Posterior vena cava (tissue), 2 donors: Measurements from ENCODE around the gene IGSF6. TPM values are rescaled to one million over a fixed set of nuclear protein-coding genes. Genes with fewer than 3 reads are reported as not detected.
"Not testable (repeated sequence)": the region's sequence is repeated elsewhere in the genome, so short reads cannot be mapped to it uniquely, and the experiment has no call there.

ENCODE experiments used
- DNase-seq: peaks from one replicate; pipeline ENCODE4 v3.0.0-alpha.2; 2020; ENCODE audit warnings: low spot score
- intact Hi-C, 2 donors: fragments of 100-400 bp; cut with DNase I; formaldehyde crosslinking; loops; one replicate each; pipeline versions ENCODE4 v1.14.1 to v1.14.2; 2022 to 2023
- long read RNA-seq, 2 donors: library from polyadenylated mRNA; unstranded; transcript quantifications; one replicate each; pipeline ENCODE4 v2.0.0, GENCODE V29; 2020 to 2021
- total RNA-seq, 2 donors: library from RNA; stranded (reverse); fragmentation: NEBNext Ultra II Directional; extraction: Animal tissue kit (Norgen Biotek cat#: 25700); gene quantifications; one replicate each; pipeline ENCODE4 v1.2.1, GENCODE V29; 2021
- donor health status: DM: yes; HTN: yes; CAD: no.
- donor health status: DM: yes; HTN: yes; CAD: no.

The IGSF6 gene
- total RNA-seq, result 1 to 10 TPM; 4.3 to 8.4 TPM
- long read RNA-seq, donor 1, partial matches to known transcripts, result 0 of 1 reads
- long read RNA-seq, donor 1, other reads (novel, unspliced or antisense), result 1 of 1 reads
- long read RNA-seq, donor 2, partial matches to known transcripts, result 1 of 2 reads
- long read RNA-seq, donor 2, other reads (novel, unspliced or antisense), result 1 of 2 reads

- DNase-seq, result no peak
- intact Hi-C loops, result no loop called here
Measured at GRCh38 chr16:21652453-21652852, at the start of gene IGSF6. Gene IGSF6 (minus strand): TSS chr16:21652608. CDS start chr16:21652598, 10 bp downstream.

- DNase-seq, result no peak
- intact Hi-C loops, result no loop called here
Measured at GRCh38 chr16:21701271-21701670, 48.9 kb upstream of the IGSF6 start.

- DNase-seq, result no peak
- intact Hi-C loops, result no loop called here
Measured at GRCh38 chr16:21698169-21699032, 46.0 kb upstream of the IGSF6 start.

- no peak for DNase-seq
- intact Hi-C loops, result no loop called here
Measured at GRCh38 chr16:21697032-21697431, 44.6 kb upstream of the IGSF6 start.

- DNase-seq, result no peak
- intact Hi-C loops, result no loop called here
Measured at GRCh38 chr16:21694609-21695008, 42.2 kb upstream of the IGSF6 start.

GRCh38 chr16:21690967-21691366, 38.6 kb upstream of the IGSF6 start:
- DNase-seq, intact Hi-C loops: not testable (repeated sequence)

GRCh38 chr16:21689107-21689506, 36.7 kb upstream of the IGSF6 start:
- DNase-seq, result no peak
- intact Hi-C loops, result no loop called here

GRCh38 chr16:21685034-21685455, 32.6 kb upstream of the IGSF6 start:
- intact Hi-C loops, result no loop called here
- no peak for DNase-seq

GRCh38 chr16:21684199-21684598, 31.8 kb upstream of the IGSF6 start:
- DNase-seq, result no peak
- intact Hi-C loops, result loop anchor here in 1 of 2 donors (5.0 kb wide), 1 partner anchor 1758 kb away; no protein-coding TSS in a partner anchor

GRCh38 chr16:21683184-21683583, 30.8 kb upstream of the IGSF6 start:
- DNase-seq, result no peak
- intact Hi-C loops, result loop anchor here in 1 of 2 donors (5.0 kb wide), 1 partner anchor 1759 kb away; no protein-coding TSS in a partner anchor

GRCh38 chr16:21680714-21681113, 28.3 kb upstream of the IGSF6 start:
- intact Hi-C loops, result loop anchor here in 1 of 2 donors (5.0 kb wide), 1 partner anchor 1762 kb away; no protein-coding TSS in a partner anchor

GRCh38 chr16:21674456-21674855, 22.0 kb upstream of the IGSF6 start:
- DNase-seq, intact Hi-C loops: not testable (repeated sequence)

More at GRCh38 chr16:21680714-21681113, 28.3 kb upstream of the IGSF6 start:
- DNase-seq, result not testable (repeated sequence)

- intact Hi-C loops, result no loop called here
- no peak for DNase-seq
Measured at GRCh38 chr16:21673469-21673868, 21.1 kb upstream of the IGSF6 start.

GRCh38 chr16:21667575-21667974, 15.2 kb upstream of the IGSF6 start:
- intact Hi-C loops, result loop anchor here in 1 of 2 donors (10.0 kb wide), 1 partner anchor 1537 kb away; no protein-coding TSS in a partner anchor
- DNase-seq, result no peak

GRCh38 chr16:21666772-21667171, 14.4 kb upstream of the IGSF6 start:
- intact Hi-C loops, result loop anchor here in 1 of 2 donors (10.0 kb wide), 1 partner anchor 1538 kb away; no protein-coding TSS in a partner anchor
- DNase-seq, result no peak

GRCh38 chr16:21664801-21665492, 12.5 kb upstream of the IGSF6 start:
- intact Hi-C loops, result loop anchor here in 1 of 2 donors (10.0 kb wide), 1 partner anchor 1540 kb away; no protein-coding TSS in a partner anchor
- no peak for DNase-seq

GRCh38 chr16:21663889-21664647, 11.7 kb upstream of the IGSF6 start, which contains the start of gene OTOA:
Gene OTOA (plus strand): TSS chr16:21663968. CDS start chr16:21678515, 14,547 bp downstream.
- intact Hi-C loops, result loop anchor here in 1 of 2 donors (10.0 kb wide), 1 partner anchor 1541 kb away; no protein-coding TSS in a partner anchor
- DNase-seq, result no peak

- DNase-seq, result no peak
- intact Hi-C loops, result loop anchor here (2.0 to 5.0 kb wide), 2 partner anchors 46 to 48 kb away; no protein-coding TSS in a partner anchor
Measured at GRCh38 chr16:21659124-21659523, 6.7 kb upstream of the IGSF6 start.
